ENCODE data around the gene ASIC2. TPM values are rescaled to one million over a fixed set of nuclear protein-coding genes. Genes with fewer than 3 reads are reported as not detected.
"Not testable (repeated sequence)": the region's sequence is repeated elsewhere in the genome, so short reads cannot be mapped to it uniquely, and the experiment has no call there.

Gene ASIC2
- total RNA-seq, 2 donors from 2014 or later: not detected

DNA sequence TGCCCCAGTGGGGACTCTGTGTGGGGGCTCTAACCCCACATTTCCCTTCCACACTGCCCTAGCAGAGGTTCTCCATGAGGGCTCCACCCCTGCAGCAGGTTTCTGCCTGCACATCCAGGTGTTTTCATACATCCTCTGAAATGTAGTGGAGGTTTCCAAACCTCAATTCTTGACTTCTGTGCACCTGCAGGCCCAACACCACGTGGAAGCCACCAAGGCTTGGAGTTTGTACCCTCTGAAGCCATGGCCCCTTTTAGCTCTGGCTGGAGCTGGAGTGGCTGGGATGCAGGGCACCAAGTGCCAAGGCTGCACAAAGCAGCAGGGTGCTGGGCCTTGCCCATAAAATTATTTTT is 305.7 kb downstream of the ASIC2 start:
- peaks cover 6 to 25% of the 10 kb centered on the region in 2 donors for H3K9me3 Mint-ChIP-seq
- ATAC-seq; H3K36me3 Mint-ChIP-seq; H3K27ac Mint-ChIP-seq; DNase-seq (ENCODE audit: low spot score in 2 of 2): not testable (repeated sequence)

DNA sequence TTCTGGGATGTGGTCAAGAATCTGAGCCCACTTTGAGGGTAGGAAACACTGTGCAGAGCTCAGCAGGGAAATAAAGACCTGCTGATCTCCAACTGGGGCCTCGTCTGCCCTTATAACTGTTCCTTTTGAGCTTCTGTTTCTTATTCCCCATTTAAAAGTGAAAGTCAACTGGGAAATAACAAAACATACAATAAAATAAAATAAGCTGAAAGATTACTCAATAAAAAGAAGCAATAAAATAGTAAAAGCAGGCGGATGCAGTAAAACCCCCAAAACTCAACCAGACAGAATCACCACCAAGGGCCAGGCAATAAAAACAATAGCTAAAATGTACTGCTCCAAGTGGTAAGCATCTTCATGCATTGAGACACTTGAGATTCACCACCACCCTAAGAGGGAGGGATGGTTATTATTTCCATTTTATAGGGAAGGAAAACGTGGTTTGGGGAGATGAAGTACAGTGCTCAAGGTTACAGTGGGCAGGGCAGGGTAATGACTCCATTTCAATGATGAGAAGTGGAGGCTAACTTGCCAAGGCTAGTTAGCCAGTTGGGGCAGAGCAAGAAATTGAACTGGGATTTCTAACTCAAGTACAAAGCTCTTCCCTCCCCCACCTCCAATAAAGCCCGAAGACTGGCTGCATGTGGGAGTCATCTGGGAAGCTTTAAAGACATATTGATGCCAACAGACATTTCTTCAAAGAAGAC is 307.9 kb downstream of the ASIC2 start:
- Mint-ChIP-seq H3K27ac (no peak overlapping the region), H3K36me3 (peaks cover 4 to 15% of the 10 kb centered on the region in 2 donors), H3K9me3 (peaks cover 6 to 35% of the 10 kb centered on the region in 2 donors)
- DNase-seq (ENCODE audit: low spot score in 2 of 2): no peak
- no peak for ATAC-seq

- peaks cover 0 to 19% of the 10 kb centered on the region in 2 donors for H3K9me3 Mint-ChIP-seq
- not testable (repeated sequence) for H3K36me3 Mint-ChIP-seq; DNase-seq (ENCODE audit: low spot score in 2 of 2); ATAC-seq; H3K27ac Mint-ChIP-seq
Observed at GRCh38 chr17:32981611-32982010, 311.5 kb downstream of the ASIC2 start.

DNA sequence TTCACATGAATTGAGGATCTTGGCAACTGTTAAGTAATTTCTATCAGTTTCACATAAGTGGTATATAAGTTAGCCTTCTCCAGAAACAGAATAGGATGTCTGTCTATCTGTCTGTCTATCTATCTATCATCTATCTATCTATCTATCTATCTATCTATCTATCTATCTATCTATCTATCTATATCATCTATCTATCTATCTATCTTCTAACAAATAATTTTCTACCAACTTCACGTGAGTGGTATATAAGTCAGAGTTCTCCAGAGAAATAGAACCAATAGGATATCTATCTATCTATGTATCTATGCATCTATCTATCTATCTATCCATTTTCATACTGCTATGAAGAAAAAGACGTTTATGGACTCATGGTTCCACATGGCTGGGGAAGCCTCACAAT is 312.9 kb downstream of the ASIC2 start:
- Mint-ChIP-seq H3K27ac (no peak overlapping the region), H3K36me3 (peaks cover 0 to 6% of the 10 kb centered on the region in 2 donors)
- ATAC-seq: no peak

DNA sequence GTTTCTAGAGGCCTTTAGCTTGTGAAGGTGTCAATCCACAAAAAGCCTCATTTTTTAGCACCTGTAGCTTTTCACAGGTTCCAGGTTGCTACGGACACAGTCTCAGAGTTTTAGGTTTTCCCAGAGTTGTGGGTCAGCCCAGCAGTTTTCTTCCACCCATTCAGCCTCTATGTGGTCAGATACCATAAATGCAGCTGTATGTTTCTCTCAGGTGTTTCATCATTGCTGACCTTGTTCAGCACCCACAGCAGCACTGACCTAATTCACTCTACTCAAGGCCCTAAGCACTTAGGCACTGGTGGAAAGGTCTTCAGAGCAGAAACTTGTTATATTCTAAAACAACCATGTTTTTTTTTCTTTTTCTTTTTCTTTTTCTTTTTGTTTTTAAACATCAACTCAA is 316.5 kb downstream of the ASIC2 start:
- DNase-seq (ENCODE audit: low spot score in 2 of 2): no peak
- Mint-ChIP-seq H3K36me3 (no peaks in the 10 kb centered on the region), H3K9me3 (peaks cover 0 to 7% of the 10 kb centered on the region in 2 donors), H3K27ac (no peak overlapping the region)
- no peak for ATAC-seq

More for the DNA sequence above, 312.9 kb downstream of the ASIC2 start:
- no peak for DNase-seq (ENCODE audit: low spot score in 2 of 2)
- peaks cover 0 to 19% of the 10 kb centered on the region in 2 donors for H3K9me3 Mint-ChIP-seq

DNA sequence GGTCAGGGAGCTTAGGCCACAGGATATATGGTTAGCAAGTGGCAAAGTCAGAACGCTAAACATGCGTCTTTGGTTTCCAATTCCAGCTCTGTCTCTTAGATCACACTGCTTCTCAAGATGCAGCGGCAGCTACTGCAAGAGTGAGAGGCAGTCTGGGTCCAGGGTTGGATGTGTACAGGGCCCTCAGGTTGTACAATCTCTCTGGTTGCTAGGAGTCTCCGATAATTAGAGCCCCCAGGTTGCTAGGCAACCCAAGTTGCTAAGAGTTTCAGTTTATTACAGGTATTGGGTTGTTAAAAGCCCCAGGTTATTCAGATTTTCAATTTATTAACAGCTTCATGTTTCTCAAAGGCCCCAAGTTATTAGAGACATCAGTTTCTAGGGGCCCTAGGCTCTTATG is 317.0 kb downstream of the ASIC2 start:
- no peak for ATAC-seq
- no peaks in the 10 kb centered on the region for H3K36me3 Mint-ChIP-seq
- no peak overlapping the region for H3K27ac Mint-ChIP-seq
- H3K9me3 Mint-ChIP-seq: peaks cover 0 to 7% of the 10 kb centered on the region in 2 donors
- no peak for DNase-seq (ENCODE audit: low spot score in 2 of 2)

DNA sequence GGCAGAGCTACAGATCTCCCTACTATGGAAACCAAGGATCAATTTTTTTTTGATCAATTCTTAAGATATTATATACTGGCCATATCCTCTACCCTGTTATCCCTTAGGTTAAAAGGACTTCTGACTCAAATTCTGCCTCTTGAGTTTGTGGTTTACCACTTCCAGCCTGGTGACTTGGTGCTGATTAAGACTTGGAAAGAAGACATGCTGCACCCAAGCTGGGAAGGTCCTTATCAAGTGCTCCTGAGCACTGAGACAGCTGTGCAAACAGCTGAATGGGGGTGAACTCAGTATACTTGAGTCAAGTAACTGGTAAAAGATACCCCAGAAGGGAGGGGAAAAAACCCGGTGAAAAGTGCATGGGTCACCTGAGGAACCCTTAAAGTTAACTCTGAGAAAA is 321.9 kb downstream of the ASIC2 start:
- DNase-seq (ENCODE audit: low spot score in 2 of 2) (peak in 1 of 2 donors; percentile 32), ATAC-seq (peak; percentile 92 to 94)
- no peaks in the 10 kb centered on the region for H3K36me3 Mint-ChIP-seq
- H3K9me3 Mint-ChIP-seq: no peaks in the 10 kb centered on the region
- no peak overlapping the region for H3K27ac Mint-ChIP-seq

DNA sequence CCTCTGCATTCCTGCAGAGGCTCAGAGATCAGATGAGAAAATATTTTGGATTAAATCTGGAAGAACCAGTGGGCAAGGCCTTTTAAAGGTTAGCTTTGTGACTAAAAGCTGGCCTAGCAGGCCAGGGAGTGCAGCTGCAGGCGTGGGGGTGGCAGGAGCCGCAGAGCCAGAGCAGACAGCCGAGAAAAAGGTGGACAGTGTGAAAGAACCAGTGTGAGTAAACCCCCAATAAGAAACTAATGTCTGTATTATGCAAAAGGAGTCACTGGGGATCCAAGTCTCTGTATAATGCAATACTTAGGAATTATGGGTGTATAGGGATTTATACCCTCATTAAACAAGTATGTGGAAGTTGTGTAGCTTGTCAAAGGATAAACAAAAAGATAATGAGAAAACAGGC is 322.8 kb downstream of the ASIC2 start:
- DNase-seq (ENCODE audit: low spot score in 2 of 2): no peak
- Mint-ChIP-seq H3K36me3 (no peaks in the 10 kb centered on the region), H3K27ac (no peak overlapping the region), H3K9me3 (no peaks in the 10 kb centered on the region)
- peak in 1 of 2 donors; percentile 63 for ATAC-seq

- ATAC-seq; H3K9me3 Mint-ChIP-seq; DNase-seq (ENCODE audit: low spot score in 2 of 2); H3K36me3 Mint-ChIP-seq; H3K27ac Mint-ChIP-seq: not testable (repeated sequence)
Observed at GRCh38 chr17:32969231-32969630, 323.9 kb downstream of the ASIC2 start.

GRCh38 chr17:32964541-32964940 is 328.6 kb downstream of the ASIC2 start:
- no peaks in the 10 kb centered on the region for H3K9me3 Mint-ChIP-seq
- no peak for ATAC-seq
- H3K27ac Mint-ChIP-seq: no peak overlapping the region
- no peak for DNase-seq (ENCODE audit: low spot score in 2 of 2)
- H3K36me3 Mint-ChIP-seq: no peaks in the 10 kb centered on the region

Measured in activated naive CD4-positive, alpha-beta T cell treated with anti-CD3 and anti-CD28 coated beads, Interleukin-2, amount 50 U/mL, for 72 hours (primary cell).